AG04449 (cell line): ENCODE results near the gene GTF3A.

Experiments
- CTCF ChIA-PET: fragments of 350-600 bp; formaldehyde crosslinking; extraction: SDS; loops from one replicate; lab custom pipeline; 2021; ENCODE audit warnings: antibody characterized with exemption; lab: Yijun Ruan, JAX
- POLR2A ChIA-PET: fragments of 400-600, 350-600 bp; formaldehyde crosslinking; extraction: SDS; loops from one replicate; lab custom pipeline; 2020; ENCODE audit warnings: antibody characterized with exemption, inconsistent platforms; lab: Yijun Ruan, JAX
- DNase-seq: peaks from one replicate; pipeline ENCODE4 v3.0.0-alpha.2; 2010; ENCODE audit warnings: low read depth, low spot score
- H3K4me3 ChIP-seq: 2 replicates; pipeline ENCODE4 v1.5.1; 2011; ENCODE audit warnings: low read depth, mild to moderate bottlenecking, control low read depth, low read length
- CTCF ChIP-seq: IDR thresholded peaks from one replicate; pipeline ENCODE4 v1.5.1; 2011; ENCODE audit warnings: mild to moderate bottlenecking, moderate library complexity, low read length, control low read depth, inconsistent platforms; ENCODE audit not compliant: insufficient read depth; ENCODE audit errors: missing control alignments

GTF3A gene

GRCh38 chr13:27432180-27432579 is 7.8 kb downstream of the GTF3A start:
- TF ChIP-seq CTCF, result no peak
- no peak for DNase-seq
- no peak overlapping the region for H3K4me3 ChIP-seq
- ChIA-PET POLR2A (no interaction called here), CTCF (interaction anchor here (0.6 to 1.0 kb wide), 3 partner anchors 8 to 447 kb away, joined by 3 read pairs; no protein-coding TSS in a partner anchor)

GRCh38 chr13:27432611-27433210 is 8.3 kb downstream of the GTF3A start:
- CTCF ChIA-PET, result interaction anchor here (0.6 to 0.9 kb wide), 3 partner anchors 71 to 816 kb away, joined by 3 to 4 read pairs (median 3); no protein-coding TSS in a partner anchor
- DNase-seq, result no peak
- POLR2A ChIA-PET, result no interaction called here
- no peak for TF ChIP-seq CTCF
- H3K4me3 ChIP-seq, result no peak overlapping the region

- no peak overlapping the region for H3K4me3 ChIP-seq
- TF ChIP-seq CTCF, result no peak
- POLR2A ChIA-PET, result no interaction called here
- CTCF ChIA-PET, result interaction anchor here (2.6 kb wide), 1 partner anchor 11 kb away, joined by 9 read pairs; no protein-coding TSS in a partner anchor
- DNase-seq, result no peak
These were observed 12.7 kb downstream of the GTF3A start for GRCh38 chr13:27437126-27437525.

- DNase-seq, result no peak
- no peak overlapping the region for H3K4me3 ChIP-seq
- POLR2A ChIA-PET, result no interaction called here
- CTCF ChIA-PET, result interaction anchor here (0.7 kb wide), 1 partner anchor 9 kb away, joined by 3 read pairs; no protein-coding TSS in a partner anchor
- TF ChIP-seq CTCF, result no peak
These were observed 16.0 kb downstream of the GTF3A start for GRCh38 chr13:27440408-27440807.

GRCh38 chr13:27442071-27442647 is 17.7 kb downstream of the GTF3A start:
- POLR2A ChIA-PET, result no interaction called here
- H3K4me3 ChIP-seq, result no peak overlapping the region
- CTCF ChIA-PET, result interaction anchor here (1.5 kb wide), 1 partner anchor 384 kb away, joined by 5 read pairs; no protein-coding TSS in a partner anchor
- no peak for TF ChIP-seq CTCF
- DNase-seq, result no peak

- ChIA-PET POLR2A (no interaction called here), CTCF (interaction anchor here (1.5 to 2.7 kb wide), 2 partner anchors 81 to 384 kb away, joined by 5 to 8 read pairs; no protein-coding TSS in a partner anchor)
- no peak for DNase-seq
- no peak for TF ChIP-seq CTCF
- H3K4me3 ChIP-seq, result no peak overlapping the region
These were observed 18.4 kb downstream of the GTF3A start for GRCh38 chr13:27442797-27443196.
